Activated T-helper 1 cell treated with anti-CD3 and anti-CD28 coated beads, Interleukin-2, amount 50 U/mL, for 16 hours (primary cell): Measurements from ENCODE around the gene STX16.

ENCODE experiments used
- DNase-seq, 2 donors: peaks; one replicate each; pipeline ENCODE4 v3.0.0-alpha.2; 2020; ENCODE audit warnings: low read depth in 1 of 2, low spot score in 1 of 2

STX16 gene

DNA sequence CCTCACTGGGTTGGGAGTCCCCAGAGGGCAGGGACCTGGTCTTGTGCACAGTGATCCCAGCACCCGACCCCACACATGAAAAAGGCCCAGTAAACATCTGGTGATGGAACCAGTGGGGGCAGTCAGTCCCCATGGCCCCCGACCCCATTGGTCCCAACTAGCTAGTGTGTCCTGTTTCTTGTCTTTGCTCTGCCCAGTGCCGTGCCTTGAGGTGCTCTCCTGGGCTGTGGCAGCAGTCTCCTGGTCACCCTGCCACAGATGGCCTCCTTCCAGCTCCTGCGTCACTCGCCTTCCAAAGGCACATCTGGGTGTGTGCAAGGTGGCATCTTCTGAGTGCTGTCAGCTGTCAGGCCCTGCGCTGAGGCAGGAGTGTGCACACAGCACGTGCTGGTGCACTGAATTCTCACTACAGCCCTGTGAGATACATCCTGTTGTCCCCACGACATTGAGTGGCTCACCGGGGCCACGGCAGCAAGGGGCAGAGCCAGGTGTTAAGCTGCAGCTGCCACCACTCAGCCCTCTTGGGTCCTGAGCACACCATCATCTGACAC lies 45.4 kb downstream of the STX16 start:
- no peak for DNase-seq

- no peak for DNase-seq
Observed at GRCh38 chr20:58697201-58697866, 46.3 kb downstream of the STX16 start.

- no peak for DNase-seq
Observed at GRCh38 chr20:58697867-58698703, 47.0 kb downstream of the STX16 start.

GRCh38 chr20:58698741-58699622 lies 47.9 kb downstream of the STX16 start:
- DNase-seq = no peak

DNA sequence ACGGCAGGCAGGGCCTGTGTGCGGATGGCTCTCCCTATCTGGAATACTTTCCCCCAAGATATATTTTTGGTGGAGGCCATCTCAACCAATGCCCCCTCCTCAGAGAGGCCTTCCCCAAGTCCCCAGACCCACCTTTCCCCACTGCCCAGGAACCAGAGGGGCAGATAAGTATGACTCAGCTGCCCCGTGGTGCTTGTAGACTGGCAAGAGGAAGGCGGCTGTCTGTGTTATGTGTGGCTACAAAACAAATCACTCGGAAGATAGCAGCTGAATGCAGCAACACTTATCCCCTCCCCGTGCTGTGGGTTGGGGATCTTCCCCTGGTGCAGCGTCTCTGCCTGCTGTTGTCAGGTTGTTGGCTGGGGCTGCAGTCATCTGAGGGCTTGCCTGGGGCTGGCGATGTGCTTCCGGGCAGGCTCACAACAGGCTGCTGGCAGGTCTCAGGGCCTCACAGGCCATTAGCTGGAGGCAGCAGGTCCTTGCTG lies 48.6 kb downstream of the STX16 start:
- no peak for DNase-seq

- DNase-seq = no peak
Observed at GRCh38 chr20:58700121-58700821, 49.2 kb downstream of the STX16 start.

DNA sequence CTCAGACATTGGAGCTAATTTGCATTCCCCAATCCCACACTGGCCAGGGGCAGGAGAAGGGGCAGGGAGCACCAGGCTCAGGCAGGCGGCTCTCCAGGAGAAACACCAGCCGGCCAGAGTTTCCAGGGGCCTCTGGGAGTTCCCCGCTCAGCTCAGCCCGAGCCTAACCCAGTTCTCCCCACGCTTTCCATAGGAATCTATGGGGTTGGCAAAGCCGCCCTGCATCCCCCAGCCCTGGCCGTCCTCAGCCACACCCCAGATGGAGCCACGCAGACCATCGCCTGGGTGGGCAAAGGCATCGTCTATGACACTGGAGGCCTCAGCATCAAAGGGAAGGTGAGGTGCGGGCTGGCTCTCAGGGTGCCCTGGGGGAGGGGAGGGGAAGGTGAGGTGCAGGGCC lies 49.7 kb downstream of the STX16 start:
- DNase-seq = no peak

DNA sequence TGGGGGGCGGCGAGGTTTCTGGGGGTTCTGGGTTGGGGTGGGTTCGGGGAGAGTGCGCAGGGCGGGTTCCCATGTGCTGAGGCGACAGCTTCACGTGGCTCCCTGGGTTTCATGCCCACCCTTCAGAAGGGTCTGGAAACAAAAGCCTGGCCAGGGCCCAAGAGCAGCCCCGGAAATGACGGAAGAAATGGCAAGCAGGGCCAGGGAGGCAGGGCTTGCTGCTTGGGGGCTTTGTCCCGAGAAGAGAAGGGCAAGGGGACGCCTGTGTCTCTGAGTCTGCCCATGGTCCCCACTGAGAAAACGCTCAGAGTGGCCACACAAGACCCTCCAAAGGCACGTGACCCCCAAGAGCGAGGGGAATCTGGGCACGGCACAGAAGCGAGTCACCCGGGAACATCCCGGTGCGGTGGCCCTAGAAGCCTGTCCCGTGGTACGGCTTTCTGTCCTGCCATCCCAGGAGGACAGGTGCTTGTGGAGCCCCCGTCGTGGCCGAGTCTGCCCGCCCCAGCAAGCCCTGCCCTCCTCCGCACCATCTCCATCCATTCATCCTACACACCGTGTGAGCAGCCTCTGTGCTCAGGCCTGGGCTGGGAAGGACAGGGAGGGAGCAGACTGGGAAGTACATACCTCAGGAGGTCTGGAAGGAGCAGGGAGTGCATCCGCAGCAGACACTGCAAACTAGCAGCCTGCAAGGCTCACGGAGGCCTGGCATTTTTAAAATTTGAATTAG lies 50.5 kb downstream of the STX16 start:
- DNase-seq = no peak

DNA sequence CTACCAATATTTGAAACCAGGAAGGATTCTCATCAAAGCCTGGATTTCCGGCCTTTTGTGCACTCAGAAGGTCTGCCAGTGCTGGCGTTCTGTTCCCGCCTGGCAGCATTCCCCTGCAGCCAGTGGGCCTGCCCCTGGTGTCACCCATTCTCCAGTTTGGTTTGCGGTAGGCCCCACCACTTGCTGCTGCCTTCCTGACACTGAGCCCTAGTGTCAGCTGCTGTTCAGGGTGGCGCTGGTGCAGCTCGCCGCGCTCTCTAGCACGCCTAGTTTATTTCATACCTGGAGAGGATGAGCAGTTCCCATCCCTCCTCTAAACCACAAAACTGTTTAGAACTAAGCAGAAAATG lies 51.1 kb downstream of the STX16 start:
- no peak for DNase-seq

GRCh38 chr20:58702859-58703648 lies 52.0 kb downstream of the STX16 start:
- DNase-seq = no peak

DNA sequence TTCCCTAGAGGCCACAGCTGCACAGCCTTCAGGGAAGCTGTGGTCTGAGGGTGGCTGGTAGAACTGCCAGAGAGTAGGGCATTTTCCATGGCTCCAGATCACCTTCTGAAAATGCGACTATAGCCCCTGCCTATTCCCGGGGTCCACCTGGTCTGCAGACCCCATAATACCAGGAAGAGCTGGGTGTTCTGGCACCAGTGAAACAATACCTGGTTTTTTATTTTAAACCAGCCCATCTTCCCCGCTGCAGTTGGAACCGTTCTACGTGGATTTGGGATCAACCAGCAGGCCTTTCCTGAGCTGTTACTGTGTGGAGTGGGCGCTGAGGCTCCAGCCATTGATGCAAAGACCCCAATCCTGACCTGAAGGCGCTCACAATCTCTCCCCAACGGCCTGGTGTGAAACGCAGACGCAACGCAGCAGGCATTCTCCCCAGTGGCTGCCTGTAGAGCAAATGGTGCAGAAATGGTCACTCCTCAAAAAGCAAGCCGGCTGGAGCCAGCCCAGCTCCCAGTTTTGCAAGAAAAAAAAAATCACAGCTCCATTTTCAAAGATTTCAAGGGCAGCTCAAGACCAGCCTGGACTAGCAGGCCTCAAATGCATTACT lies 52.8 kb downstream of the STX16 start:
- no peak for DNase-seq

DNA sequence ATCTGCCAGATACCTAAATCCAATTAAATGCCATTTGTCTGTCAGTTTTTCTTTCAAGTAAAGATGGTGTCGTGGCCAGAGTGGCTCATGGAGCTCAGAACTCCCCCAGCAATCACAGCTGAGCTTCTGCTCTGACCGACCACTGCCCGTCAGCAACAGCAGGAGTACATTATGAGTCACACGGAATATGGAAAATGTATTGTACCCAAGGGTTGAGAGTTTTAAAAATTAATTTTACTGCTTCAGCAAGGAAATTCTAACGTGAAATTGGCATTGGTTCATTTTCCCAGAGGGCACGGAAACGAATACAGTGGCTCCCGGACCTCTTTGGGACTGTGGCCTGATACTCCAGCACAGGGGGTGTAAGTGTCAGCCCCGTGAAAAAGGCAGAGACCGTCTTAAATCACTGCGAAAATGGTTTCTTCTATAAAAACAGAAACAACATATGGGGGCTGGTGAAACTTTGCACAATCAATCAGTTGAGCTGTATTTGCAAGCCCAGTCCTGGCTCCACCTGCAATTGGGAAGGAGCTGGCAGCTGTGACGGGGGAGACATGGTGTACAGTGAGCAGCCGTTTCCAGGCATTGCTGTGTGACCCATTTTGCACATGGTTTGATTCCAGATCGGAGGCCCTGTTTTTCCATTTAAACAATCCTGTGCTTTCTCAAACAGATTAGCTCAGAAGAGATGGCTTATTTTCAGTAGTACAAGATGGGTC lies 54.3 kb downstream of the STX16 start:
- no peak for DNase-seq

- no peak for DNase-seq
Observed at GRCh38 chr20:58706150-58706892, 55.2 kb downstream of the STX16 start.

GRCh38 chr20:58706975-58707681 lies 56.0 kb downstream of the STX16 start:
- DNase-seq = no peak

DNA sequence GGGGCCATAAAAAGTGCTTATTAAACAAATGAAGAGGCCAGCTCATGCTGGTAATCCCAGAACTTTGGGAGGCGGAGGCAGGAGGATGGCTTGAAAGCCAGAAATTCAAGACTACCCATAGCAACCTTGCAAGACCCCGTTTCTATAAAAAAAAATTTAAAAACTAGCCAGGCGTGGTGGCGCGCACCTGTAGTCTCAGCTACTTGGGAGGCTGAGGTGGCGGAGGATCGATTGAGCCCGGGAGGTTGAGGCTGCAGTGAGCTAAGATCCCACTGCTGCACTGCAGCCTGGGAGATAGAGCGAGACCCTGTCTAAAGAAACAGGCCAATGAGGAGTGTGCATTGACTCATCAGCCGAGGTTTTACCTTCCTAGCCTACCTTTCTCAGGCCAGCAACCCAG lies 56.7 kb downstream of the STX16 start:
- no peak for DNase-seq

GRCh38 chr20:58708246-58708931 lies 57.3 kb downstream of the STX16 start:
- no peak for DNase-seq
